Smooth muscle cell (in vitro differentiated cells): ENCODE data around the gene MEGF6. TPM values are rescaled to one million over a fixed set of nuclear protein-coding genes. Genes with fewer than 3 reads are reported as not detected.

Experiments
- DNase-seq: peaks from one replicate; lab custom pipeline; 2025; ENCODE audit not compliant: unreplicated experiment; lab: John Stamatoyannopoulos, UW
- H2AFZ ChIP-seq: fragments of 200-600 bp; sonication (generic); 2 replicates; pipeline ENCODE4 v1.6.0; 2016; ENCODE audit warnings: antibody characterized with exemption, low read depth, mild to moderate bottlenecking
- H3F3A ChIP-seq: fragments of 200-600 bp; sonication (generic); 2 replicates; pipeline ENCODE4 v1.6.0; 2017; ENCODE audit warnings: antibody characterized with exemption, low read depth
- H3K27ac ChIP-seq: fragments of 200-600 bp; sonication (generic); 2 replicates; pipeline ENCODE4 v1.5.1; 2016; ENCODE audit warnings: low read depth, mild to moderate bottlenecking
- H3K27me3 ChIP-seq: fragments of 200-600 bp; sonication (generic); 2 replicates; pipeline ENCODE4 v1.6.1; 2016; ENCODE audit warnings: low read depth, mild to moderate bottlenecking
- H3K36me3 ChIP-seq: fragments of 200-600 bp; sonication (generic); 2 replicates; pipeline ENCODE4 v1.5.1; 2016; ENCODE audit warnings: low read depth
- H3K4me1 ChIP-seq: fragments of 200-600 bp; sonication (generic); 2 replicates; pipeline ENCODE4 v1.5.1; 2016; ENCODE audit warnings: low read depth
- H3K4me2 ChIP-seq: fragments of 200-600 bp; sonication (generic); 2 replicates; pipeline ENCODE4 v1.6.0; 2016; ENCODE audit warnings: mild to moderate bottlenecking
- H3K4me3 ChIP-seq: fragments of 200-600 bp; sonication (generic); 2 replicates; pipeline ENCODE4 v1.5.1; 2016; ENCODE audit warnings: mild to moderate bottlenecking
- H3K79me2 ChIP-seq: fragments of 200-600 bp; sonication (generic); 2 replicates; pipeline ENCODE4 v1.6.0; 2016; ENCODE audit warnings: low read depth, mild to moderate bottlenecking
- H3K9ac ChIP-seq: fragments of 200-600 bp; sonication (generic); 2 replicates; pipeline ENCODE4 v1.6.0; 2016; ENCODE audit warnings: low read depth
- H3K9me3 ChIP-seq: fragments of 200-600 bp; sonication (generic); replicated peaks from 2 replicates; pipeline ENCODE4 v1.5.1; 2016; ENCODE audit warnings: low read depth
- H4K20me1 ChIP-seq: fragments of 200-600 bp; sonication (generic); 2 replicates; pipeline ENCODE4 v1.6.0; 2016; ENCODE audit warnings: low read depth
- CTCF ChIP-seq: fragments of 200-600 bp; sonication (generic); IDR thresholded peaks from 2 replicates; pipeline ENCODE4 v1.5.1; 2017; ENCODE audit warnings: borderline replicate concordance, mild to moderate bottlenecking, antibody characterized with exemption; ENCODE audit not compliant: insufficient read depth, poor library complexity, severe bottlenecking
- WGBS: methylation state at CpG from one replicate; pipeline ENCODE4 v1.1.7; 2016; ENCODE audit warnings: low lambda C conversion rate; 5-methylcytosine and 5-hydroxymethylcytosine counted together
- polyA plus RNA-seq: library from polyadenylated mRNA; unstranded; fragments of >200 nt; fragmentation: Nextera tagmentation; extraction: Ambion mirVana; gene quantifications from 2 replicates; pipeline ENCODE4 v1.2.1, GENCODE V29; 2016
- total RNA-seq: library from RNA; depleted of rRNA; stranded (reverse); fragments of >200 nt; gene quantifications from 2 replicates; pipeline ENCODE4 v1.2.3, GENCODE V29; 2014

The MEGF6 gene
- total and polyA plus RNA-seq, 2 experiments from 2014 or later: 6.5 to 12.8 TPM

- Histone ChIP-seq H2AFZ (no peak overlapping the region), H3K4me3 (no peak overlapping the region), H3K36me3 (no peaks in the 10 kb centered on the region), H3K27ac (no peak overlapping the region), H3K4me2 (no peak overlapping the region), H3K4me1 (no peaks in the 10 kb centered on the region), H3K79me2 (no peaks in the 10 kb centered on the region), H3F3A (no peaks in the 10 kb centered on the region), H3K9me3 (no peaks in the 10 kb centered on the region), H3K27me3 (no peaks in the 10 kb centered on the region), H4K20me1 (no peaks in the 10 kb centered on the region), H3K9ac (no peak overlapping the region)
- 89% methylated on average over 22 of the region's 24 CpGs for WGBS
- no peak for TF ChIP-seq CTCF
- no peak for DNase-seq
These were observed 90.6 kb downstream of the MEGF6 start for GRCh38 chr1:3520419-3521378.

- Histone ChIP-seq H2AFZ (no peak overlapping the region), H3F3A (no peaks in the 10 kb centered on the region), H3K9me3 (no peaks in the 10 kb centered on the region), H3K79me2 (no peaks in the 10 kb centered on the region), H3K4me1 (no peaks in the 10 kb centered on the region), H4K20me1 (no peaks in the 10 kb centered on the region), H3K4me3 (no peak overlapping the region), H3K4me2 (no peak overlapping the region), H3K9ac (no peak overlapping the region), H3K36me3 (no peaks in the 10 kb centered on the region), H3K27me3 (no peaks in the 10 kb centered on the region), H3K27ac (no peak overlapping the region)
- WGBS: 94% methylated on average over 27 of the region's 27 CpGs
- no peak for DNase-seq
- no peak for TF ChIP-seq CTCF
These were observed 91.9 kb downstream of the MEGF6 start for GRCh38 chr1:3519301-3519885.

DNA sequence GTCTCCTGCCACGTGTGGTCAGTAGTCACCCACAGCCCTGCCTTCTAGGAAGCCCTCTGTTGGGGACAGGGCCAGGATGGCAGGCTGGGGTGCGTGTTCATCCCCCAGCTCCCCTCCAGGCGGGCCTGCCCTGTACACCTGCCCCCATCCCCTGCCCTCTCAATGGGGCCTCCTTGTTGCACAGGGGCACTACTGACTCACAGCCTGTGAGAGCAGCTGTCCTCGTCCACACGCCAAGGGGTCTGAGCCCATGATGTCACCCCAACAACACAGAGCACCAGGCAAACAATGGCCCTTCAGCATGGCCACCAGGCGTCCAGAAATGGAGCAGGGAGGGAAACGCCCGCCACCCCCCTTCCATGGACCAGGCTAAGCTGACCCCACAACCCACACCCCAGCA, 92.6 kb downstream of the MEGF6 start:
- no peak for TF ChIP-seq CTCF
- Histone ChIP-seq H3K9ac (no peak overlapping the region), H3K27ac (no peak overlapping the region), H2AFZ (no peak overlapping the region), H3F3A (no peaks in the 10 kb centered on the region), H3K4me1 (no peaks in the 10 kb centered on the region), H3K4me2 (no peak overlapping the region), H3K9me3 (no peaks in the 10 kb centered on the region), H3K27me3 (no peaks in the 10 kb centered on the region), H3K79me2 (no peaks in the 10 kb centered on the region), H4K20me1 (no peaks in the 10 kb centered on the region), H3K36me3 (no peaks in the 10 kb centered on the region), H3K4me3 (no peak overlapping the region)
- 90% methylated on average over 8 of the region's 8 CpGs for WGBS
- DNase-seq: no peak
